GM06990 (cell line): ENCODE data around the gene L3MBTL1.

Experiments
- DNase-seq: peaks from one replicate; pipeline ENCODE4 v3.0.0-alpha.2; 2011; ENCODE audit not compliant: insufficient read length; ENCODE audit errors: extremely low read depth
- H3K27me3 ChIP-seq: replicated peaks from 2 replicates; pipeline ENCODE4 v1.6.0; 2011; ENCODE audit warnings: low read length; ENCODE audit not compliant: control insufficient read depth, insufficient read depth
- H3K36me3 ChIP-seq: 2 replicates; pipeline ENCODE4 v1.5.1; 2011; ENCODE audit warnings: low read length; ENCODE audit not compliant: control insufficient read depth, insufficient read depth
- H3K4me3 ChIP-seq: replicated peaks from 2 replicates; pipeline ENCODE4 v1.5.1; 2011; ENCODE audit warnings: low read depth, mild to moderate bottlenecking, control low read depth, low read length
- TF ChIP-seq, protein P1 (sequence below): IDR thresholded peaks from 2 replicates; pipeline ENCODE4 v1.5.1; 2011; ENCODE audit warnings: low read length, control low read depth, mild to moderate bottlenecking, inconsistent platforms; ENCODE audit not compliant: insufficient read depth, poor library complexity, severe bottlenecking

Gene L3MBTL1

DNA sequence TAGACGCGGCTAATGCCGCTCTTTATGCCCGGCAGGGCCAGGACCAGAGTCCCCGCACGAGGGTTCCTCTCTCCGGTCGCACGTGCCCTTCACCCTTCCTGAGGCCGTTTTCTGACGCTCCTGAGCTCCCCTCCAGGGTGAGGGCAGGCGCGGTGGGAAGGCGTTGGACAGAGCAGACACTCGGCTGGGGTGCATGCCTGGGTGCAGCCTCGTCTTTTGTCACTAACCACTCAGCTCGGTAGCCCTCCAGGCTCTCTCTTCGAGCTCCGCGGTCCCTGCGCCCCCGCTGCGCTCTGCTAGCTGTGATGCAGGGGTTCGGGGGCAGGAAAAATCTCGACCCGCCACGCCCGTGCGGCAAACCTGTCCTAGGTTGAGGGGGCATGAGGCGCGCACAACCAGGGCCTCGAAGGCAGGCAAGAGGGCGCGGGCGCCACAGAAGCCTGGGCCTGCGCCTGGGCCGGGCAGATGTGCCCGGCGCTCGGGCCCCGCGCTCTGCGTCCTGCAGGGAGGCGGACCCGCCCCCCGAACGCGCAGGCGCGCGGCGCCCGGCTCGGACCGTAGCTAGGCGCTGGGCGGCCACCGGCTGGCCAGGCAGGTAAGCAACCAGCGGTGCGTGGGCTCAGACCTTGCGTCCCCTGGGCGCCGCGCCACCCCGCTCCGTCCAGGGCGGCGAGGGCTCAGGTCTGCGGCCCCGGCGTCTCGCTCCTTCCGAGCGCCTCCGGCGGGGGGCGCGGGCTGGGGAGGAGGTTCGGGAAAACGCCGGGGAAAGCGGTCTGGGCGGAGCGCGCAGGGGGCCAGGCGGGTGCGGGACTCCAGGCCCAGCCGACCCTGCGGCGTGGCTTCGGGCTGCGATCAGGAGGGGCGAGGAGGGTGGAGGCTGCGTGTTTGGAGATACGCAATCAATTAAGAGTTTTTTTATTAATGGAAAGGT is at the start of gene L3MBTL1:
TSS of gene L3MBTL1 (plus strand) at position 548 of the 931 bp plus-strand sequence. CDS start 5,807 bp downstream, outside the sequence.
- no peaks in the 10 kb centered on the region for H3K36me3 ChIP-seq
- peak within 1 kb of the TSS; percentile 66 for H3K4me3 ChIP-seq
- no peaks in the 10 kb centered on the region; the same call in 1 of the 2 replicates for H3K27me3 ChIP-seq
- TF ChIP-seq, protein P1, sequence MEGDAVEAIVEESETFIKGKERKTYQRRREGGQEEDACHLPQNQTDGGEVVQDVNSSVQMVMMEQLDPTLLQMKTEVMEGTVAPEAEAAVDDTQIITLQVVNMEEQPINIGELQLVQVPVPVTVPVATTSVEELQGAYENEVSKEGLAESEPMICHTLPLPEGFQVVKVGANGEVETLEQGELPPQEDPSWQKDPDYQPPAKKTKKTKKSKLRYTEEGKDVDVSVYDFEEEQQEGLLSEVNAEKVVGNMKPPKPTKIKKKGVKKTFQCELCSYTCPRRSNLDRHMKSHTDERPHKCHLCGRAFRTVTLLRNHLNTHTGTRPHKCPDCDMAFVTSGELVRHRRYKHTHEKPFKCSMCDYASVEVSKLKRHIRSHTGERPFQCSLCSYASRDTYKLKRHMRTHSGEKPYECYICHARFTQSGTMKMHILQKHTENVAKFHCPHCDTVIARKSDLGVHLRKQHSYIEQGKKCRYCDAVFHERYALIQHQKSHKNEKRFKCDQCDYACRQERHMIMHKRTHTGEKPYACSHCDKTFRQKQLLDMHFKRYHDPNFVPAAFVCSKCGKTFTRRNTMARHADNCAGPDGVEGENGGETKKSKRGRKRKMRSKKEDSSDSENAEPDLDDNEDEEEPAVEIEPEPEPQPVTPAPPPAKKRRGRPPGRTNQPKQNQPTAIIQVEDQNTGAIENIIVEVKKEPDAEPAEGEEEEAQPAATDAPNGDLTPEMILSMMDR: no peak
- DNase-seq: peak; percentile 42

GRCh38 chr20:43458422-43458924 is 49.0 kb upstream of the L3MBTL1 start:
- DNase-seq: no peak
- peak overlapping the region; percentile 92 for H3K4me3 ChIP-seq
- H3K36me3 ChIP-seq: peaks cover 10% of the 10 kb centered on the region
- TF ChIP-seq, protein P1: no peak
- H3K27me3 ChIP-seq: no peaks in the 10 kb centered on the region

- peak overlapping the region; percentile 92 for H3K4me3 ChIP-seq
- TF ChIP-seq, protein P1: no peak
- peaks cover 10% of the 10 kb centered on the region for H3K36me3 ChIP-seq
- no peak for DNase-seq
- no peaks in the 10 kb centered on the region for H3K27me3 ChIP-seq
Measured at GRCh38 chr20:43459022-43459942, 48.2 kb upstream of the L3MBTL1 start.

DNA sequence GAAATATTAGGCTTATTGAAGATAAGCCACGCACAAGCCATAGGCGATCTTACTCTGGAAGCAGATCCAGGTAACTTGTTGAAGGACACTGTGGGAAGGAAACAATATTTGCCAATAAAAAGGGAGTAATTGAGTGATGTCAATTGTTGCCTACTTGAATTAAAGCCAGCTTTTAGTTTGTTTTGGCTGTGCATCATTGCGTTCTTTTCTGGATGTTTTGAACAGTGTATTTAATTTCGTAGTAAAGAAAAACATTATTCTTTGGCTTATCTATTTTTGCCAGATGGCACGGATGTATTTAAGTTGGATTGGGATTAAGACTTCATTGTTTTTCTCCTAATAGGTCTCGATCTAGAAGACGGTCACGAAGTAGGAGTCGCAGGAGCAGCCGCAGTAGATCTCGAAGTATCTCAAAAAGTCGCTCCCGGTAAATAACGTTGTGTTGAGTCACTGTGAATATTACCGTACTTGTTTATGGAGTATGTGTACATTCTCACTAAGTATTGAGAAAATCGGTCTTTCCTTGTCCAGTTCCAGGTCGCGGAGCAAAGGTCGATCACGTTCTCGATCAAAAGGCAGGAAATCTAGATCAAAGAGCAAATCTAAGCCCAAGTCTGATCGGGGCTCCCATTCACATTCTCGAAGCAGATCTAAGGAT is 47.2 kb upstream of the L3MBTL1 start:
- no peak for DNase-seq
- no peaks in the 10 kb centered on the region for H3K27me3 ChIP-seq
- peaks cover 10% of the 10 kb centered on the region for H3K36me3 ChIP-seq
- H3K4me3 ChIP-seq: no peak overlapping the region
- TF ChIP-seq, protein P1: no peak

GRCh38 chr20:43460830-43461200 is 46.7 kb upstream of the L3MBTL1 start:
- no peak for DNase-seq
- H3K36me3 ChIP-seq: peaks cover 10% of the 10 kb centered on the region
- no peak overlapping the region for H3K4me3 ChIP-seq
- TF ChIP-seq, protein P1: no peak
- H3K27me3 ChIP-seq: no peaks in the 10 kb centered on the region
